ENCODE measurements around the gene NMT2.

NMT2 gene

DNA sequence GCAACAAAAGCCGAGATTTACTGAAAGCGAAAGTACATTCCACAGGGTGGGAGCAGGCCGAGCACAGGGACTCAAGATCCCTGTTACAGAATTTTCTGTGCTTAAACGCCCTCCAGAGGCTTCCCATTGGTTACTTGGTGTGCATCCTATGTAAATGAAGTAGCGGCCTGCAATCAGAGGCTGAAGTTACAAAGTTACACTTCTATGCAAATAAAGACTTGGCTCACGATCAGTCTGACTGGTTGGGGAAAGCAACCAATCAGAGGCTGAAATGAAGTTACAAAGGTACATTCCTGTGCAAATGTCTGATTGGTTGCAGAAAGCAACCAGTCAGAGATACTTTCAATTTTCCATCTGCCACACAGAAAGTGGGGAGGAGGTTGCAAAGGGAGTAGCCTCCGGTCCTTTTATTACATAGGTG, 84.0 kb downstream of the NMT2 start:
- no peak for DNase-seq

DNA sequence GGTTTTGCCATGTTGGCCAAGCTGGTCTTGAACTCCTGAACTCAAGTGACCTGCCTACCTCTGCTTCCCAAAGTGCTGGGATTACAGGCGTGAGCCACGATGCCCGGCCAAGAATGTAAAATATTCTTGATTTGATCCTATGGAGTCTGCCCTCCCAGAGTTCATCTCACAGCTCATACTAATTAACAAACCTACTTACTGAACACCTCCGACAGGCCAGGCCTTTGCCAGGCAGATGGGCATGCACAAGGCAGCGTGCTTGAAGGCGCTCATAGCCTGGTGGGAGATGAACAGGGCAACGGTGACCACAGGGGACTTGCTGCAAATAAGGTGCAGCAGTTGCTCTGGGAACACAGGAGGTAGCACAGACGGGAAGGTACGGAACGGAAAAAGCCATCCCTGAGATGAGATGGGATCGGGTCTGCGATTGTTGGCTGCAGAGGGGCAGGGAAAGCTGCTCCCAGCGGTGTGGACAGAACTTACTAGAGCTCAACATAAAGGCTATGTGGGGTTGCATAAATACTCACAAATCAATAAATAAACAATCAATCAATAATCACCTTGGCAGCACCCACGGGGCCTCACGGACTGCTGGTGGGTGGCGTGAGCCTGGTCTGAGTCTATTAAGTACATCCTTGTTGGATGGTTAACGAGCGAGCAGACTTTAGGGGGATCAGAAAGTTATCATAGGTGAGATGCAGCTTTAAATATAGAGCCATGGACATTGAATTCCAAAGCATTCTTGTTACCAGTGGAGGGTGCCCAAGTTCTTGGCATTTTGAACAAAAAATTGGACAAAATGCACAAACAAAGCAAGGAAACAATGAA, 84.6 kb downstream of the NMT2 start:
- DNase-seq = no peak

DNA sequence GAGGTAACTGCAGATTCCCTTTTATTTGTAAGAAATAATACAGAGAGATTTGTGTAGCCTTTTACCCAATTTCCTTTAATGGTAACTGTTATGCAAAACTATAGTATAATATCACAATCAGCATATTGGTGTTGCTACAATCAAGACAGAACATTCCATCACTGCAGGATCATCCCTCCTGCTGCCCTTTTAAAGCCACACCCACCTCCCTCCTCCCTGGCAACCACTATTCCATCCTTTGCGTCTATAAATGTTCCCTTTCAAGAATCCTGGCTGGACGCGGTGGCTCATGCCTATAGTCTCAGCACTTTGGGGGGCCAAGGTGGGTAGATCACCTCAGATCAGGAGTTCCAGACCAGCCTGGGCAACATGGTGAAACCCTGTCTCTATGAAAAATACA, 93.1 kb downstream of the NMT2 start:
- no peak for DNase-seq

DNA sequence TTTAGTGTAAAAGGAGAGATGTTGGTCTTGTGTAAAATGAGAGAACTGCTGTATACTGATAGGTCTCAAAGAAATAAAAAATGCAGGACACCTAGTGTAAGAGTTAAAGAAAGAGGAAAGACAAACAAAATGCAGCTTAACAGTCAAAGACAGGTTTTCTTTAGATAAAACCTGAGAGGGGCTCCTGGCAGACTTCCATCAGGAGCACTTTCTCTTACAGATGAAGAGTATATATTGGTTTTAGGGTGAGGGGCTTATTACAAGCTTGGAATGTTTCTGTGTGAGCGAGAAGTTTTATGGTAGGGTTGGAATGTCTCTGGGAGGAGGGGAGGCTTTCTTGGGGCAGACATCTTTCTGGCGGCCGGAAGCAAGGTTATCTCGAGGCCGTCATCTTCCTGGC, 96.1 kb downstream of the NMT2 start:
- DNase-seq = no peak

DNA sequence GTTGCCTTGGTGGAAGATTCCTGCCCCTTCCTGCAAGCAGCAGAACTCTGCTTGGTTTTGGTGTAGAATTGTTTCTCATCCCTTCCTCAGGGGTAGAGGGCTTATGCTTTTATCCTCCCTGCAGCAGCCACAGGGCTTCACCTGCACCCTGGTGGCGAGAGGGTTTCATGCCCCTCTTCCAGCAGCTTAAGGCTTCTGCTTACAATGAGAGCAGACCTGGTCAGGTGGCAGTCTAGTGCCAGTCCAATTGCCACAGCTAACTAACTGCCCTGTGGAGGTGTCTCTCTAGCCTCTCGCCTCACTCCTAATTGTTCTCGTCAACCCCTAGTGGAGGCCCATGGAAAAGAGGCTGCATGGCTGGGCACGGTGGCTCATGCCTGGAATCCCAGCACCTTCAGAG, 99.3 kb downstream of the NMT2 start:
- no peak for DNase-seq

DNA sequence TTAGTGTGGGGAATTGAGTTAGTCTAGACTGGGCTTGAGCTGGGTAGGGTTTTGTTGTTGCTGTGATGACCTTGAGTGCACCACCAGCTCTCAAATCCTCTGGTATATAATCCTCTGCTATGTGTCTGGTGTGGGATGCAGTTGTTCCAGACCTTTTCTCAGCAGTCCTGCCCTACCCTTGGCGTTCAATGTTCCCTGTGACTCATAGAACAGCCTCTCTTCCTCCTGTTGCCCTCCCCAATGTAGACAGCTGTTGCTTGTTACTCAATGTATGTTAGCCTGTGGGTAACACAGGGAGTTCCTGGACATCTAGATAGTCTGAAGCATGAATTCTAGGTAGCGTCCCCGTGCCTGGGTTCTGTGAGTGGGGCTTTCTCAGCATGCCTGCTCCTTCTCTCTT, 99.7 kb downstream of the NMT2 start:
- DNase-seq = no peak

DNA sequence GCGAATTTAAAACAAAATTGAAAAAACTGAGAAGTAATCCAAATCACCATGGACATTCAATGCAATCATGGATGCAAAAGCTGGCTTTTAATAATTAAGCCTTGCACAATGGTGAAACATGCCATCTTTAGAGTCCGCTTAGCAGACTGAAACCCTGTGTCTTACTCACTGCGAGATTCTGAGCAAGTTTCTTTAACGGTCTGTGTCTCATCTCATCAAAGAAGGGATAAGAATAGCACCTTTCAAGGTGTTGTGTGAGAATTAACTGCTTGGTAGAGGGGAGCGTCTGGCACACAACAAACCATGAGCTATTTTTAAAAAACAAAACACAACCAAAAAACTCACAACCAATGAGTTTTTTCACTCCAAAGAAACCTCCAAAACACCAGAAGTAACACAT, 101.3 kb downstream of the NMT2 start:
- no peak for DNase-seq

DNA sequence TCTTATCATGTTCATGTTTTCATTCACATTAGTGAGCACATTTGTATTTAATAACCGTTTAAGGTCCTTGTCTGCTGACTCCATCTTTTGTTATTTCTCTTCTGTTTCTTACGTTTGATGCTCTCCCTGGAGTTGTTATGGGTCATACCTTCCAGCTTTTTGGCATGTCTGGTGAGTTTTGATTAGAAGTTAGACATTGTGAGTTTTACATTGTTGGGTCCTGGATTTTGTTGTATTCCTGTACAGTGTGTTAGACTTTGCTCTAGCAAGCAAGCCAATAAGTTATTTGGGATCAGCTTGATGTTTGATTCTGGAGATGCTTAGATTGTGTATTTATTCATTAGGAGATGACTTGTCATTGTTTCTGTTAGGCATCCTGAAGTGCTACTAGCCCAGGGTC, 107.9 kb downstream of the NMT2 start:
- DNase-seq = no peak

DNA sequence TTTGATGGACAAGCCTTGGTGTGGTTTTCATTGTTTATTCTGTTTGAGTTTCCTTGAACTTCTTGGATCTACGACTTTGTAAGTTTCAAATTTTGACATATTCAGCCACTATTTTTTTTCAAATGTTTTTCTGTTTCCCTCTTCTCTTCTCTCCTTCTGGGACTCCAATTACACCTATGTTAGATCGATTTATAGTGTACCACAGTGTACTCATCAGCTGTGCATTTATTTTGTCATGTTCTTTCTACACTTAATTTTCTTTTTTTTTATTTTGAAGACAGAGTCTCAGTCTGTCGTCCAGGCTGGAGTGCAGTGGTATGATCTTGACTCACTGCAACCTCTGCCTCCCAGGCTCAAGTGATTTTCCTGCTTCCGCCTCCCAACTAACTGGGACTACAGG, 108.6 kb downstream of the NMT2 start:
- DNase-seq = no peak

DNA sequence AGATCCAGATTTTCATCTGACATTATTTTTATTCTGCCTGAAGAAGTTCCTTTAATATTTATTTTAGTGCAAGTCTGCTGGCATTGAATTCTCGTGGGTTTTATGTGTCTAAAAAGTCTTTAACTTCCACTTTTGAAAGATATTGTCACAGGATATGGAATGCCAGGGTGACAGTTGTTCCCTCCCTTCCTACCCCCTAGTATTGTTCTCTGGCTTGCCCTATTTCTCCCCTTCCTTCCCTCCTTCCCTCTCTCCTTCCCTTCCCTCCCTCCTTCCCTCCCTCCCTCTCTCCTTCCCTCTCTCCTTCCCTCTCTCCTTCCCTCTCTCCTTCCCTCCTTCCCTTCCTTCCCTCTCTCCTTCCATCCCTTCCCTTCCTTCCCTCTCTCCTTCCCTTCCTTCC, 109.8 kb downstream of the NMT2 start:
- no peak for DNase-seq
